GM18867 (cell line): ENCODE results near the gene NXF1.
"Not testable (repeated sequence)": the region's sequence is repeated elsewhere in the genome, so short reads cannot be mapped to it uniquely, and the experiment has no call there.

Experiments used
- ATAC-seq: cut with Tn5 transposase; IDR thresholded peaks from one replicate; pipeline ENCODE4 v1.9.1; 2021; ENCODE audit warnings: mild to moderate bottlenecking, moderate library complexity; ENCODE audit not compliant: unreplicated experiment

The NXF1 gene

DNA sequence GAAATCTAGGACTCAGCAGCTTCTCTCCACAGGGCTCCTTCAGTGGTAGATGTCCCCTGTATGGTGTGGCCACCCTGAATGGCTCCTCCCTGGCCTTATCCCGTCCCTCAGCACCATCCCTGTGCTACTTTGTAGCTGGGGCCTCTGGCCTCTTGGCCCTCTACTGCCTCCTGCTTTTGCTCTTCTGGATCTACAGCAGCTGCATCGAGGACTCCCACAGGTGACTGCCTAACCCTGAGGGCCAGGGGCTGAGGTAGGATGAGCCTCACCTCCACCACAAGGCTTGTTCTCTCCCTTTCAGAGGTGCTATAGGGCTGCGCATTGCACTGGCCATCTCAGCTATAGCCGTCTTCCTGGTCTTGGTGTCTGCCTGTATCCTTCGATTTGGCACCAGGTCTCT lies 16.2 kb downstream of the NXF1 start:
- no peak for ATAC-seq

GRCh38 chr11:62787005-62787759 lies 18.1 kb downstream of the NXF1 start, which contains the start of gene TMEM179B:
Gene TMEM179B, plus strand, starts transcription at chr11:62787402. Its CDS starts 30 bp downstream, at chr11:62787432.
- ATAC-seq = peak; percentile 62

DNA sequence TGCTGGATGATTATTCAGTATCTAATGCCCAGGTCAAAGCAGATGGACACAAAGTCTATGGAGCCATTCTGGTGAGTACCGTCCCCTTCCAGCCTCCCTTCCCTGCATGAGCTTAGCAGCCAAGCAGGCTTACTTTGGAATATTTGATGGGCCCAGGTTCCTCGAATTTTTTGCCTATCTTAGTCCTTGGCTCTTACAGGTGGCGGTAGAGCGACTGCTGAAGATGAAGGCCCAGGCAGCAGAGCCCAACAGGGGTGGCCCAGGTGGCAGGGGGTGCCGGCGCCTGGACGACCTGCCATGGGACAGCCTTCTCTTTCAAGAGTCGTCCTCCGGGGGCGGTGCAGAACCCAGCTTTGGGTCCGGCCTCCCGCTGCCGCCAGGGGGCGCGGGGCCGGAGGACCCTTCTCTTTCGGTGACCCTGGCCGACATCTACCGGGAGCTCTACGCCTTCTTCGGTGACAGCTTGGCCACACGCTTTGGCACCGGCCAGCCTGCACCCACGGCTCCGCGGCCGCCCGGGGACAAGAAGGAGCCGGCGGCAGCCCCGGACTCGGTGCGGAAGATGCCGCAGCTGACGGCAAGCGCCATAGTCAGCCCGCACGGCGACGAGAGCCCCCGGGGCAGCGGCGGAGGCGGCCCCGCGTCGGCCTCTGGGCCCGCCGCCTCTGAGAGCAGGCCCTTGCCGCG lies 18.8 kb downstream of the NXF1 start:
- ATAC-seq = peak; percentile 66

GRCh38 chr11:62782753-62783152 lies 22.5 kb downstream of the NXF1 start:
- ATAC-seq = no peak

DNA sequence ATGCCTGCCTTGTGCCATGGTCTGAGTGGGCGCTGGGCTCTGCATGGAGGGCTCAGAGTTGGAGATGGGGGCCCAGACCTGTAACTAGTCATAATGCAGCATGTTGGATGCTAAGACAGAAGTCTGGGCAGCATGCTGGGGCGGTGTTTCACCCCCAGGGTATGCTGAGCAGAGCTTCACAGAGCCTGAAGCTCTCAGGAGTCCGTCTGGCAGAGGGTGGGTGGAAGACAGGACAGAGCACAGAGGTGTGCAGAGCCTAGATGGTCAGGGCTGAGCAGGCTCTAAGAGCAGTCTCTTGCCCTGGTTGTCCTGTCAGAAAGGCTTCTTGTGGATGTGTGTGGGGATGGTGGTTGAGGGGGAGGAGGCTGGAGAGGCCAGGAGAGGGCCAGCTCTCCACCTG lies 26.8 kb downstream of the NXF1 start:
- ATAC-seq = no peak

GRCh38 chr11:62777389-62777788 lies 27.9 kb downstream of the NXF1 start:
- ATAC-seq = no peak

GRCh38 chr11:62775646-62776045 lies 29.6 kb downstream of the NXF1 start:
- ATAC-seq = no peak

GRCh38 chr11:62774407-62774806 lies 30.8 kb downstream of the NXF1 start:
- no peak for ATAC-seq

DNA sequence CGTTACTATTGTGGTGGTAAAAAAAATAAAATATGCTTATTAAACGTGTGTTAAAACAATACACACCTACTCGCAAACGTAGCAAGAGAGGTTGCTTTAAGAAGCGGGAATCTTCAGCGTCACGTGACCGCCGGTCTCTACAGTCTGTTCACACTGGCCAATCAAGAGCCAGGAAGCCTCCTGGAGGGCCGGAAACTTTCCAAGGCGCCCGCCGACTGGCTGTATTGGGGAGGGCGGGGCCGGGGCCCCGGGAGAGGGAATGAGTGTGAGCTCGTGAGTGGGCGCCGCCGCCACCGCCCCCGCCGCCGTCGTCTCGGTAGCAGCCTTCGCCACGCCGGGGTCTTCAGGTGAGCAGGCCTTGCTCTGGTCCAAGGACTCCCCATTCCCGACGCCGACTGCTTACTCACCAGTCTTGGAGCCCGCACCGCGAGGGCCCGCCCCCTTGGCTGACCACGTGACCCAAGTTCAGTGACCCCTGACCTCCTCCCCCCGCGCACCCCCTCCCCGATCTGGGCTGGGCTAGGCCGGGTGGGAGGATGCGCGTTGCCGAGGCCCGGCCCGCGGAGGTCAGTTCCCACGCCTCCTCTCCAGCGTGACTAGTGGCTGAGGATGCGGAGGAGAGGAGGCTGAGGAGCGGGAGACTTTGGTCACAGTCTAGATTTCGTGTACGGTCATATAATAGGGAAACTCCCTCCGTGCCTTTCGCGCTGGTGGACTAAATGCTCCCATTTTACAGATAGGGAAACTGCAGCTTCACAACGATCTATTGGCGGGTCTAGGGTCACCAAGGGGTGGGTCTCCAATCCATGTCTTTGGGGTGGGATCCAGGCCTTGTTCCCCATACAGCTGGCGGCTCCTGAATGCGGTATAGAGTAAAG lies 33.9 kb downstream of the NXF1 start, which contains the start of gene TAF6L:
Gene TAF6L (plus strand): TSS at position 253 of the 878 bp plus-strand sequence. CDS start 4,388 bp downstream, outside the sequence.
- ATAC-seq = peak; percentile 70

- peak; percentile 3 for ATAC-seq
Observed at GRCh38 chr11:62770778-62771143, 34.5 kb downstream of the NXF1 start.

DNA sequence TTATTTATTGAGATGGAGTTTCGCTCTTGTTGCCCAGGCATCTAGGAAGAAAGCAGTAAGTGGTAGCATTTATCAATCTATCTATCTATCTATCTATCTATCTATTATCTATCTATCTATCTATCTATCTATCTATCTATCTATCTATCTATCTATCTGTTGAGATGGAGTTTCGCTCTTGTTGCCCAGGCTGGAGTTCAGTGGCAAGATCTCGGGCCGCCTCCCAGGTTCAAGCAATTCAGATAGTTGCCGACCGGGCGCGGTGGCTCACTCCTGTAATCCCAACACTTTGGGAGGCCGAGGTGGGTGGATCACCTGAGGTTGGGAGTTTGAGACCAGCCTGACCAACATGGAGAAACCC lies 44.4 kb downstream of the NXF1 start:
- ATAC-seq = not testable (repeated sequence)

- ATAC-seq = no peak
Observed at GRCh38 chr11:62757846-62758788, 47.1 kb downstream of the NXF1 start.

- ATAC-seq = no peak
Observed at GRCh38 chr11:62755086-62755615, 50.1 kb downstream of the NXF1 start.

DNA sequence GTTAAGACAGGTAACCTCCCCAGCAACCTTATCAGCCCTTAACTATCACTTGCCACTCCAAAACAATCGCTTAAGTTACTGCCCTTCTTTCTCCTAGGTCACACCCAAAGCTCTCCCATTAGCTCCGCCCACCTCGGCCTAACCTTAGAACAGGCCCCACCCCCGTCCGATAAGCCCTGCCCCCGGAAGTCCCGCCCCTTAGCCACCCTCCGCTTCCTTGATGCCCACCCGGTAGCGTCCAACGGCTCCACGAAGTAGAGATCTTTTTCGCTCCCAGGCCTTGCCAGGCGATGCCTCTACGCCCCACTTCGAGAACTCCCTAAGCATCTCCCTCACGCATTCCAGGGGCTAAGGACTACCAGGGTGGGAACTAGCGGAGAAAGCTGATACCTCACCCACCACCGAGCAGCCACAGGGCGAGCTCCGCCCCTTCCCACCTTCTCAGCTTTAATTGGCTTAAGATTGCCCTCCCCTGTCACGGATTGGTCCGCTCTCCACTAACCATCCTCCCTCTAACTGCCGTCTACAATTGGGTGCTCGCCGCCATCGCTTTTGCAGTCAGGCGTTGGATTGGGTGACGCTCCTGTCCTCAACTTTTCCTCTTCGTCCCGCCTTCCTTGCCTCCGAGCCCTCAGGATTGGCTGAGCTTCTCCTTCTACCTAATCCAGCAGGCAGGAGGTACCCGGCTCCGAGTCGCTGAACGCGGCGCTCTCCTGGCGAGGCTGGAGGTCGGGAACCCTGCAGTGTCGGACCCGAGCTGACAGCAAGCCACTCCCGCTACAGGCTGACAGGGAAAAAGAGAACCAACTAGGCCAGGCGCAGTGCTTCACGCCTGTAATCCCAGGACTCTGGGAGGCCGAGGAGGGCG lies 51.3 kb downstream of the NXF1 start, which contains the start of gene ZBTB3:
Gene ZBTB3 (minus strand): TSS at position 425 of the 868 bp plus-strand sequence. CDS start 496 bp downstream, outside the sequence.
- ATAC-seq = peak; percentile 91

DNA sequence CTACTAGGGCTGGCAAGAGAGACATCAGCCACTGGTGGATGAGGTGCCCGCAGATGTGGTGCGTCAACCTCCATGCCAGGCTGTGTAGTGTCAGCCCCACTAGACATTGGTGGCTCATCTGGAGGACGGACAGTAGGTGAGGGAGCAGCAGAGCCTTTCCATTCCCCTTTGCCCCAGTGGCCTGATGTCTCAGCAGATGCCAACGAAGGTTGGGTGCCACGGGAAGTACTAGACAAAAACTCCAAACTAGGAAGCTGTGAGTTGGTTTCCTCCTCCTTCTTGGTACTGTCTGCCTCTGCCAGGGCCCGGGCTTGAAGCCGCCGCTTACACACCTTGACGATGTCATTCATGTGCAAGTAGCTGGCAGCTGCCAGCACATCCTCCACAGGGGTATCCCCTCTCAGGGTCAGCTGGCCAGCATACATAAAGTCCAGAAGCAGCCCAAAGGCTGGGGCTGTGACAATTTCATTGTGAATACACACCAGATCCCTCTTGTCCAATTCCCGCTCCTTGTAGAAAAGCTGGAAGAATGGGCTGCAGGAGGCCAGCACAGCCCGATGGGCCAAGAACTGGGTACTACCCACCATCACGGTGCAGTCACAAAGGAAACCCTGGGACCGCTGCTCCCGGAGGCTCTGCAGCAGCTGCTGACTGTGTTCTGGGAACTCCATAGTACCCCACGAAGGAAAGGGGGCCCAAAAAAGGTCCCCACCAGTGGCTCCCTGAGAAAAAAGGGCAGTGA lies 52.1 kb downstream of the NXF1 start:
- ATAC-seq = no peak

DNA sequence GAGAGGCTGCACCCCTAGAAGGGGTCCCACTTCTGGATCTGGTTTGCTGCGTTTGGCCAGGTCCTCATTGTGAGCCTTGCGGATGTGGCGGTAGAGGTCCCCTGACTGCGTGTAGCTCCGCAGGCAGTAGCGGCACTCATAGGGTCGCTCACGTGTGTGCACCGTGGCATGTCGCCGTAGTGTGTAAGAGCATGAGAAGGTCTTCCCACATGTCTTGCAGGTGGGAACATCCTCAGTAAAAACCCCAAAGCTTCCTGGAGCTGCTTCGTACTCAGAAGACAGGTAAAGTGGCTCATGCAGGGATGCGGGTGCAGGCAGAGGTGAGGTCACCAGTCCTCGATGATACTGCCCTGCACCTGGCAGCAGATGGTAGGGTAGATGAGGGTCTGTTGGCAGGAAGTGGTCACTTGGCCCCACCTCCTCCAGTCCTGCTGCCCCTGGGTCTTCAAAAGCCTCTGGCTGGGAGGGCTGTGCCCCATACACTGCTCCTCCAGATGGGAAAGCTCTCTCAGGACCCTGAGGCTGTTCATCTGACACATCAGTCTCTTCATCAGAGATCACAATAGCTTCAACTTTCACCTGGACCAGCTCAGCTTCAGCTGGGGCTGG lies 53.0 kb downstream of the NXF1 start:
- no peak for ATAC-seq

DNA sequence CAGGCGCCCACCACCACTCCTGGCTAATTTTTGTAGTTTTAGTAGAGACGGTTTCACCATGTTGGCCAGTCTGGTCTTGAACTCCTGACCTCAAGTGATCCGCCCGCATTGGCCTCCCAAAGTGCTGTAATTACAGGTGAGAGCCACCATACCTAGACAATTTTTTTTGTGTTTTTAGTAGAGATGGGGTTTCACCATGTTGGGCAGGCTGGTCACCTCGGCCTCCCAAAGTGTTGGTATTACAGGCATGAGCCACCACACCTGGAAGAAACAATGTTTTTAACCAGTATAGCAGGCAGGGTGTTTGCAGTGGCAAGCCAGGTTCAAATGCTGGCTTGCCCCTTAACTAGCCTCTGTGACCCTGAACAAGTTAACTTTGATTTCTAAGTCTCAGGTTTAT lies 55.3 kb downstream of the NXF1 start:
- ATAC-seq = not testable (repeated sequence)
